Adipose tissue (tissue), 3 donors: ENCODE measurements around the gene CD81. TPM values are rescaled to one million over a fixed set of nuclear protein-coding genes. Genes with fewer than 3 reads are reported as not detected.

Experiments used
- H3K27ac ChIP-seq: one replicate; pipeline ENCODE4 v1.5.1; 2013; ENCODE audit warnings: low read depth, low read length
- WGBS, 3 donors: extraction: QIAGEN DNeasy Blood & Tissue Kit; methylation state at CpG; one replicate each; pipeline ENCODE4 v1.1.7; 2013; 5-methylcytosine and 5-hydroxymethylcytosine counted together
- polyA plus RNA-seq, 3 donors: library from polyadenylated mRNA; stranded (reverse); fragments of 200-250 nt; gene quantifications; one replicate each; pipeline ENCODE4 v1.2.3, GENCODE V29; 2013
- donor health status: healthy with polysubstance abuse.
- donor health status: Bipolar disorder and iron deficiency.
- donor health status: healthy.

The CD81 gene
- polyA plus RNA-seq, 3 donors: 296 to 1,314 (median 632) TPM

DNA sequence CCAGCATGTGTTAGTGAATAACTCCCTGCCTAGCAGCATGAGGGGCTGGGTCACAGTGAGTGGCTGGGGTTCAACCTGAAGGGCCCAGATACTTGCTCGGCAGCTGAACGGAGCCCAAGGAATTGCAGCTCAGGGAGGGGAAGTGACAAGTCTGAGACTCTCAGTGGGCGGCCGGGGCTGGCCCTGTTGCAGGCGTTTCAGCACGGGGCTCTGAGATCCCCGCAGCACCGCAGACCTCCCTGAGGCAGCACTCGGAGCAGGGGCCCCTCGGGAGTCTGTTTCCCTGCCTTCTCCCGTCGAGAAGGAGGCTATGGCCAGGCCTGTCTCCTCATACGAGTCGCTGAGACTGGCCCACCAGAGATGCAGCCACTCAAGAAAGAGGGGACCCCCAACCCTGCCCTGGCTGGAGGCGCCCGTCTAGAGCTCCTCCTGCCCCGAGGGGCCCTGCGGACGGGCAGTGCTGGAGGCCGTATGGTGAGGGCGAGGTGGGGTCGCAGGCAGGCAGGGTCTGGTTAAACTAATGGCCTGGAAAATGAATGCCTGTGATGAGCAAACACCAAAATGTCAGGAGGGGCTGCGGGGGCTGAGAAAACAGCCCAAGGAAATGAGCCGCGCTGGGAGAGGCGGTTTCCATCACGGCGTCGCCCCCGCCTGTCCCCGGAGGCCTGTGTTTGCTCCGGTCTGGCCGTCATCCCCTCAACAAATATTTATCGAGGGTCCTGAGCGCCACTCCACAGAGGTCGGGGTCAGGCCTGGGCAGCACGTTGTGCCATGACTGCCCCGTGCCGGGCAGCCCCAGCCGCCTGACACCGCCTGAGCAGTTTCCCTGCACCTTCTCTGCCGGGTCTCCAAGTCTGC is 32.7 kb downstream of the CD81 start:
- no peak overlapping the region for H3K27ac ChIP-seq
- WGBS, 3 donors: 25 to 57% (median 54%) methylated on average over 39 to 42 of the region's 42 CpGs

DNA sequence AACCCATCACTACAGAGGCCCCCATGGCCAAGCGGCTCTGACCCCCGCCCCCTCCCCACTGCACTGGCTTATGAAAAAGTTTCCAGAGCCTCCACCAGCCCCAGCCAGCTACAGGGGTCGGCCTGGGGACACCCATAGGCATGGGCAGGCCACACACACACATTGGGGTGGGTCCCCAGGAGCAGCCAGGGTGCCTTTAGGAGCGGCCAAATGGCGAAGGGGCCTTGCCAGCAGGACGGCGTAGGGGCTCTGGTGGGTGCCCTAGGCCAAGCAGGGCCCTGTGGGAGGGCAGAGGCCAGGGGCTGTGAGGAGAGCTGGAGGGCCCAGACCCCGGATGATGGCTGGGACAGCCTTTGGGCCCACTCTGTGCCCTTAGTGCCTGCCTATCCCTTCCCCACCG is 33.5 kb downstream of the CD81 start:
- 71 to 87% (median 83%) methylated on average over 9 of the region's 9 CpGs for WGBS, 3 donors
- no peak overlapping the region for H3K27ac ChIP-seq

DNA sequence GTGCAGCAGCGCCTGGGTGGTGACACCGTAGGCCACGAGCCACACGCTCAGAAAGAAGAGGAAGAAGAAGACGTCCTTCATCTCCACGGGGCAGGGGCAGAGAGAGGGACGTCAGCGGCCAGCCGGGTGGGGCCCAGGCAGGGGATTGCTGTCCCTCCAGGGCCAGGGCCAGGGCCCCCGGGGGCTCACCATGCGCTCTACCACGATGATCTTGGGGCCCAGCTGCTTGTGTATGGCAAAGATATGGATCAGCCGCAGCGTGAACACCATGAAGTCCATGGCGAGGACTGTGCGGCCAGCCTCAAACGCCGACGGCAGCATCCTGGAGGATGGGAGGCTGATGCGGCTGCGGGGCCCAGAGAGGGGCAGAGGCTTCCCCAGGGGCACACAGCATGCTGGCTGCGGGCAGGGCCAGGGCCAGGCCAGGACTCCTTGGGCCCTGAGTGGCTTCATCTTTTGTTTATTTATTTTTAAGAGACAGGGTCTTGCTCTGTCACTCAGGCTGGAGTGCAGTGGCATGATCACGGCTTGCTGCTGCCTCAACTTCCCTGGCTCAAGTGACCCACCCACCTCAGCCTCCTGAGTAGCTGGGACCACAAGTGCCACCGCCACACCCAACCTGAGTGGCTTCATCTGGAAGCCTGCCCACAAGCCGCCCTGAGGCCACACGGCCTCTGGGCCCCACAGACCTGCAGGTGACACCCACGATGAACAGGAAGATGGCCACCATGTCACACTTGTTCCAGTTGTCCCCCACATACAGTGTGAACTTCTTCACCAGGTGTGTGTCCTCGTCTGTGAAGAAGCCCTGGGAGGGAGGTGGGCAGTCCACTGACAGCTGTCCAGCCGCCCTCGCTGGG is 34.6 kb downstream of the CD81 start:
- WGBS, 3 donors: 72 to 80% (median 78%) methylated on average over 26 to 30 of the region's 30 CpGs
- H3K27ac ChIP-seq: no peak overlapping the region

DNA sequence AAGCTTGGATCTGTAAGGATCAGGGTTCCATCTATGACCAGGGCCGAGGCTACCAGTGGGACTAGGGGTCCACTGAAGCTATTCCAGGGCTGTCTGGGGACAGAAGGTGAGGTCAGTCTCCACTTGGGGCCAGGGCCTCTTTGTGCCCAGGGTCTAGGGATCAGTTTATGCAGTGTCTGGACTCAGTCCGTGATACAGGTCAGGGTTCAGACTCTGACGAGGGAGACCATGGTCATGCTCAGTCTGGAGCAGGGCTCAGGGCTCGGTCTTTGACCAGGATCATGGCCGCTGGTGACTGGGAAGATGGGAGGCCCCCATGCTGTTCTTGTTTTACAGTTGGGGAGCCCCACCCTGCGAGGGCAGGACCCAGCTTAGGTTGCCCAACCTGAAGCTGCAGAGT is 35.2 kb downstream of the CD81 start:
- WGBS, 3 donors: 79 to 90% (median 87%) methylated on average over 6 of the region's 6 CpGs
- no peak overlapping the region for H3K27ac ChIP-seq

DNA sequence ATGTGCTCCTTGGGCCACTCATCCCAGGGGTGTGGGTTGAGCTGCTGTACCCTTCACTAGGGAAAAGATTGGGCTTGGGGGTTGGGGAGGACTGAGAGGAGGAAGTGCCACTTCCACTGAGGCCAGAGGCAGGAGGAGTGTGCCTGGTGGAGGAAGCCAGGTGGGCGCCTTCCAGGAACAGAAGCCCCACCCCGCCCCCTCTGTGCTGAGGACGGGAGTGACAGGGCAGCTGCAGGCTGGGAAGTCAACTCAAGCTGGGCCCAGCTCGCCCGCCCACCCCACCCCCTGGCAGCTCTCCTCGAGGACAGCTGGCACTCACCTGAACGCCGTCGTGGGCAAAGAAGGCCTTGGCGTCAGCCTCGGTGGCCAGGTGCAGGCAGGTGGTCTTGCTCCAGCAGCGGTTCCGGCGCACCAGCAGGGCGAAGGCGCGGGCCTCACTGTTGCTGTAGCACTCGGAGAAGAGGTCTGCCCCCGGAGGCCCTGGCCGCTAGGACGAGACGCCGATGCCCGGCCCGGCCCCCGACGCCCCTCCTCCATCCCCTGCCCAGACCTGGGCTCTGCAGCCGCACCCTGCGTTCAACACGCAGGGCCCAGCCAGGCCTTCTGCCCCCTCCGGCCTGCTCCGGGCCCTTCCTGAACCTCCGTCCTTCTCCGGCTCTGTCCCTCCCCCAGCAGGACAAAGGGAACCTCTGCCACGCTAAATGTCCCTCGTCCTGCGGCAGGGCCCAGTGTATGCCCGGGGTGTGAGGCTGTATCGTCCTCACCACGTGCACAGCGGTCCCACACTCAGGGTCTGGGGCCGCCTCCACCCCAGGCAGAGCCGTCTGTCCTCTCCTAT is 36.9 kb downstream of the CD81 start:
- 84 to 91% (median 90%) methylated on average over 41 to 43 of the region's 43 CpGs for WGBS, 3 donors
- no peak overlapping the region for H3K27ac ChIP-seq

DNA sequence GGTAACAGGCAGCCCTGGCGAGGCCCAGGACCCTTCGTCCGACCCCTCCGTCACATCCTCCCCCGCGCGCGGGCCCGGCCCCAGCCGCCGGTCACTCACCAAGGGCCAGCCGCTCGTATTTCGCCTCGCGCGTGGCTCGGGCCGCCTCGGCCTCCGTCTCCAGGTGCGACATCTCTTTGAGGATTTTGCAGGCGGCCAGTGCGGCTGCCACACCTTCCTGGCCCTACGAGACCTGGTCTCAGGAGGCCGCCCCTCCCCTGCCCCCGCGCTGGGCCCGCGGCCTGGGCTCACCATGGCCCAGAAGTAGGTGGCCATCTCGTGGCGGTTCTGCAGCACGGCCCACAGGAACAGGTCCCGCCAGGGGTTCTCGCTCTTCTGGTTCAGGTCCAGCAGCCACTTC is 37.5 kb downstream of the CD81 start:
- no peak overlapping the region for H3K27ac ChIP-seq
- WGBS, 3 donors: 88 to 92% (median 88%) methylated on average over 33 to 35 of the region's 35 CpGs

DNA sequence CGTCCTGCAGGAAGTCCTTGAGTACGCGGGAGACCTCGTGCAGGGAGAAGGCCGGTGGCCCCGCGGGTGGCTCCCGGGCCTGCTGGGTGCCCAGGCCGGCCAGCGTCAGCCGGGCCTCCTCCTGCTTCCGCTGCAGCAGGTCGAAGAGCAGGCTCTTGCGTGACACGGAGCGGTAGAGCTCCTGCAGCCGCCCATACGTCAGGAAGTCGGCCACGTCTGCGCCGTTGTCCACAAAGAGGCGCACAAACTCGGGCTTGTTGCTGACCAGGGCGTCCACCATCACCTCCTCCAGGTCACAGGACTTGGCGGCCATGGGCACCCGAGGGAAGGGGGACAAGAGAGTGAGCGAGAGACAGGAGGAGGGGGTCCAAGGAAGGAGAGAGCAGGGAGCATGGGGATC is 38.1 kb downstream of the CD81 start:
- H3K27ac ChIP-seq: no peak overlapping the region
- 83 to 86% (median 84%) methylated on average over 24 to 28 of the region's 28 CpGs for WGBS, 3 donors

DNA sequence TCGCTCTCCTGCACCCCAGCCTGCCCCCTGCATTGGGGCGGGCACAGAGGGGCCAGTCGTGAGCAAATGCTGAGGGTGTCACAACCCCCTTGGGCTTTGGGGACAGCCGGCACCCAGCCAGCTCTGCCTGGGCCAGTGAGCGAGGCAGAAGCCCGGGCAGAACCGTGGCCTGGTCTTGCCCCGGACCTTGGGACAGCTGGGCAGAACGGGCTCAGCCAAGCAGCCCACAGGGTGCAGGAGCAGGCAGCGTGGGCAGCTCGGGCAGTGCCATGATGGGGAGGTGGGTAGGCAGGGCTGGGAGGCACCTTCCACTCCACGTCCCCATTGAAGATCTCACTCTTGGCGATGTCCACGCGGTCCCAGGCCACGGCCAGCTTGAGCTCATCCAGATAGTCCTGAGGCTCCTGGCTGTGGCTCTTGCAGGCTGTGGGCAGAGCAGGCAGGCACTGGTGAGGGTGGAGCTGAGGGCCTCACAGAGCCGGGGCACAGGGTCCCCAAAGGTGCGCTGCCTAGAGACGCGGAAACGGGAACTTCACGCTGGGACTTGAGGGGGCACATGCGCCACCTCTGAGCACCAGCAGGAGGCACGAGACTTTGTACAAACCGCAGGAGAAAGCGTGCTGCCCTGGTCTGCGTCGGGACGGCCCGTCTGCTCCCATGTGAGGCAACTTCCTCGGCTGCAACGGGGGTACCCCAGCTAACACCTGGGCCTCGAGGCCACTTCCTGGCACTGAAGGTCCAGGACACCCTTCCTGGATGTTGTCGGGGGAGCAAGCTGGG is 38.7 kb downstream of the CD81 start:
- WGBS, 3 donors: 72 to 80% (median 74%) methylated on average over 32 to 34 of the region's 34 CpGs
- no peak overlapping the region for H3K27ac ChIP-seq

DNA sequence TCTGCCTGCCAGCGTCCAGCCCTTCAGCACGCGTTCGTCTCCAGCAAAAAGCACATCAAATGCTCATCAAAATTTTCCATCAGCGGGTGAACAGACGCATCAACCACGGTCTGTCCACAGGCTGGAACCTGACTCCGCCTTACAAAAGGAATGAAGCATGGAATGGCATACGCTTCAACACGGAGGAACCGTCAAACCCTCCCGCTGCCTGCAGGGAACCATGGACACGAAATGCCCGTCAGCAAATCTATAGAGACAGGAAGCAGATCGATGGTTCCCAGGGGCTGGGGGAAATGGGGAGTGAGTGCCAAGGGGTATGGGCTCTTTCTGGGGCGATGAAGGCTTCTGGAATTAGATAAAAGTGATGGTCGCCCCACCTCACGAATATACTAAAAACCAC is 39.7 kb downstream of the CD81 start:
- 72 to 85% (median 81%) methylated on average over 18 of the region's 18 CpGs for WGBS, 3 donors
- H3K27ac ChIP-seq: no peak overlapping the region

DNA sequence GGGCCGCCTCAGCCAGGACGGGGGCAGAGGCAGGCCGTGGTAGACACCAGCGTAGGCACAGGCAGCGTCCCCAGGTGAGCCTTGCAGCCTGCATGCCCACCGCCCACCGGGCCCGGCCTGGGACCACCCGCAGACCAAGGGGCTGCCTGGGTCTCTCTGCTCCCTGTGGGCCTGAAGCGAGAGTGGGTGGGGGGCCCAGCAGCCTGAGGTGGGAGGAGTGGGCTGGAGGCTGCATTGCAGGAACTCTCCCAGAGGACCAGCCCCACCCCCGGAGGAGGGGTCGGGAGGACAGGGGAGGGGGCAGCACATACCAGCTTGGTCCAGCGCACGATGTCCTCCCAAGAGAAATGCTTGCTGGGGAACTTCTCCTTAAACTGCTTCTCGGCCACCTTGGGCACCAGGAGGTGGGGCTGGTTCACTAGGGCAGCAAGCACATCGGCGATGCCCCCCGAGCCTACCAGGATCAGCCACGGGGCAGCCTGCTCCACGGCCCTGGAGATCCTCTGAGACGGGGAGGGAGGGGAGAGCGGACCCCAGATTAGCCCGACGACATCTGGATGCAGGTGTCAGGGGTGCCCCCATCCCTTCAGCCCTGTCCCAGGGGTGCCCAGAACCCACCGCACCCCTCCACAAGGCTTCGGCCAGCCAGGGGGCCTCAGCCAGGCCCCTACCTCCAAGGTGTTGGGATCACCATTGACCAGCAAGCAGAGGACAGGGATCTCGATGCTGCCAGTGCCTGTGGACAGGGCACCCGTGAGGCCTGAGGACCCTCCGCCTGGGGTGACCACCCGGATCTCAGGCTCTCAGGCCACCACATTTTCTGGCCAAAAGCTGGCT is 41.0 kb downstream of the CD81 start:
- WGBS, 3 donors: 69 to 84% (median 81%) methylated on average over 29 to 30 of the region's 30 CpGs
- no peak overlapping the region for H3K27ac ChIP-seq

DNA sequence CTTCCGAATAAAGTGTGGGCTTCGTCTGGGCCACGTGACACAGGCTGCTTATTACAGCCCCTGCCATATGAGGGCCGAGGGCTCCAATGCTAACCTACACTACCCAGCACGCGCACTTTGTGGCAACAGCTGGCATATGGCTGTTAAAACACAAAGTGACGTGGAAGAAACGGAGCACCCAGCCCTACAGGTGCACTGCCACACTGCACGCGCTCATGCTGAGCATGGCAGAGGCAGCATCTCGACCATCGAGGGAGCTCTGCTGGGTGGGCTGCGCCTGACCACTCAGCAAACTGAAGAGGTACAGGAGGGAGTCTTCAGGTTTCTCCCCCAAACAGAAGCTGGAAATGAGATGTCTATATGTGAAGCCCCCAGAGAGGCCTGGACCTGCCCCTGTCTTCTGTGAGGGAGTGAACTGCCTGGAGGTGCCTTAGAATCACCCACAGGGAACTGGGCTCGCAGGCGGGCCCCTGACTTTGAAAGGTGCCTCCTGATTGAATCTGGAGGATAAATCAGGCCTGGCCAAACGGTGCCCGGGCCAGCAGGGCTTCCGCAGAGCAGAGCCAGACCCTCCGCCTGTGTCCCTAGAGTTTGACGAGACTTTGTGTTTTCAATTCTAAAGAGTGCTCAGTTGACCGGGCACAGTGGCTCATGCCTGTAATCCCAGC is 41.7 kb downstream of the CD81 start:
- no peak overlapping the region for H3K27ac ChIP-seq
- WGBS, 3 donors: 75 to 78% (median 77%) methylated on average over 21 of the region's 21 CpGs

DNA sequence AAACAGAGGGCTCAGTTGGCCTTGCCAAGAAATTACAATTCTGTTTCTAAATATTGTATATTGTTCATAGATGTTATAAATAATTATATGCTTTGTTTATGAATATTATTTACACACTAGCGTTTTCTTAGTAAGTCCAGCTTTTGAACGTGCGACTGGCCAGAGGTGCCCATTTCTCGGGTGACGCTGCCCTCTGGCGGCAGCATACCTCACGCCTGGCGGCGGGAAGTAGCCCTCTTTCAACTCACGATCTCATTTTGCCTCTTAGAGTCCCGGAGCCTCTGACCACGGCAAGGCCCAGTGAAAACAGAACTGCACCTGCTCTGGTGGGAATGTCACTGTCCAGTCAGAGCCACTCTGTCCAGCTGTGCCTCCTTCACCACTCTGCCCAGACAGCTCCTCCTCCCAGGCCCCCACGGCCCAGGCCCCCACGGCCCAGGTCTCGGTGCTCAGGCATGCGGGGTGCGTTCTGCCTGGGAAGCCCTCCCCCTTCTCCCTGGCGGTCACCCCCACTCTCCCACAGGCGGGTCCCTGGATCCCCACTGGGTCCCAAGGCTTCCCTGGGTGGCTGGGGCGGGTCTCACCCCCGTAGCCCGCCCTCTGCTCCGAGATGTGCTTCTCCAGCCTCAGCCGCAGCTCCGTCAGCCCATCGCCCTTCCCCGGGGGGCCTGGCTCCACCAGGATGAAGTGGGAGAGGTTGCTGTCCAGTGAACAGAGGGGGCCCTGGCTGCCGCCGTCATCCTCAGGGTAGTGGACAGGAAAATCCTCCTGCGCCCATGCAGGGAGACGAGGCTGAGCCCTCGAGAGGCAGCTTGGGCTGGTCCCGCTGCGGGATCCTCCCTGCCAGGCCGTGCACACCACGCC is 42.8 kb downstream of the CD81 start:
- 45 to 53% (median 51%) methylated on average over 33 to 36 of the region's 36 CpGs for WGBS, 3 donors
- H3K27ac ChIP-seq: no peak overlapping the region

DNA sequence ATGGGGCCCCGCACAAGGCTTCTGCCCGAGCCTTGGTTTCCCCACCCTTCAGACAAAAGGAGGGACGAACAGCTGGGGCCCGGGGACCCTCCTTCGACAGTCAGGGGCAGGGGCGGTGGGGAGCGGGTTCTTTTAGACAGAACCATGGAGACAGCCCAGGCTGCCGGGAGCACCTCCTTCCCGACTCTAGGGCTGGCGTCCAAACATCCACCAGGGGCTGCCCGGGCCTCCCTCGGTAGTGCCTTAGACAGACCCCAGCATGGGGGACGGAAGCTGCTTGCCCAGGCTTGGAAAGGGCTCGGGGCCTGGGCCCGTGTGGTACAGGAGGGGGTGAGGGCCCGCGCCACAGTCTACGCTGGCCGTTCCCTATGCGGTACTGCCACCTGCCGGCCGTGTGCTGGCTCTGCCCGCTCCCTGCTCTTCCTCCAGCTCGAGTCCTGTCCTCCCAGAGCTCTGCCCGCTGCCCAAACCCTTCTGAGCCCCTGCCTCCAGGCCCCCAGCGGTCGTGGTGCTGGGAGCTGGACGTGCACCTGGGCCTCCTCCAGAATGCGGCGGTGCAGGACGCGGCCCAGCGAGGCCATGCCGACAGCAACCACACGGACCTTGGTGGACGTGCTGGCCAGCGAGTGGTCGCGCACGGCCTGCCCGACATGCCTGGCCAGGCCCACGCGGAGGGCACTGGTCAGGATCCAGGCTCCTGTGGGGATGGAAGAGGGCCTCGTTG is 43.6 kb downstream of the CD81 start:
- WGBS, 3 donors: 17 to 26% (median 20%) methylated on average over 44 of the region's 44 CpGs
- H3K27ac ChIP-seq: no peak overlapping the region

DNA sequence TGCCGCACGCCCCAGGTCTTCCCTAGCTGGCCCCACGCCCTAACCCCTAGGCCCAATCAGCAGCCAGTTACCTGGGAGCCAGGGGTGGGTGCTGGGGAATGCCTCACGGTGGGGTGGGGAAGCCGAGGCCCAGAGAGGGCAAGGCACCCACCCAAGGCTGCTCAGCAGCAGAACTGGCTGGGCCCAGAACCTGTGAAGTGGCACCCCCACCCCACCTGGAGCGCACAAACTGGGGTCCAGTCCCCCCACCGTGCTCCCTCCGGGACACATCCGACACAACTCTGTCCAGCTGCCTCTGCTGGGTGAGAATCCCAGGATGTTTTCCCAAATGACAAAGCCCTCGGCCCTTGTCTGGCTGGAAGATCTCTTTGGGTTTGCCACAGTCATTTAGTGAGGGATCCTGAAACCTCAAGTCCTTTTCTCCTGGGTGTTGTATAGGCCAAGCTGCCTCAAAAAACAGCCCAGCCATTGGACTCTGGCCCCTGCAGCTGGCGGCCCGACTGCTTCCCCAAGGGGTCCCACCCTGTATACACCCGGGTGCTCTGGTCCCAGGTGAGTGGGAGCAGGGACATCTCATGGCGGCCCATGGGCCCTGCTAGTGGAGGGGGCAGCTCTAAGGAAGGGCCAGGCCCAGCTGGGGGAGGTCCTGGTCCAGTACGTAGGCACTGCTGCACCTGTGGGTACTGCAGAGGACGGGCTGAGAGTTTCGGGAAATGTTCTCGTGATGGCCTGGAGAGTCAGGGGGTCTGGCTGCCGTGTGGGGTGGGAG is 44.3 kb downstream of the CD81 start:
- H3K27ac ChIP-seq: no peak overlapping the region
- WGBS, 3 donors: 64 to 72% (median 71%) methylated on average over 19 of the region's 19 CpGs
